IPS-18a (cell line): Measurements from ENCODE around the gene NKAIN1.
"Not testable (repeated sequence)": the region's sequence is repeated elsewhere in the genome, so short reads cannot be mapped to it uniquely, and the experiment has no call there.

Source experiments
- H3K27ac ChIP-seq: one replicate; pipeline ENCODE4 v1.5.1; 2013; ENCODE audit warnings: low read length
- H3K27me3 ChIP-seq: one replicate; pipeline ENCODE4 v1.6.1; 2013; ENCODE audit warnings: mild to moderate bottlenecking, low read length; ENCODE audit not compliant: control insufficient read depth, insufficient read depth
- H3K36me3 ChIP-seq: one replicate; pipeline ENCODE4 v1.6.1; 2013; ENCODE audit warnings: low read depth, low read length; ENCODE audit not compliant: control insufficient read depth
- H3K4me1 ChIP-seq: one replicate; pipeline ENCODE4 v1.6.1; 2013; ENCODE audit warnings: low read depth, low read length; ENCODE audit not compliant: control insufficient read depth
- H3K4me3 ChIP-seq: one replicate; pipeline ENCODE4 v1.5.1; 2013; ENCODE audit warnings: low read length
- H3K9ac ChIP-seq: one replicate; pipeline ENCODE4 v1.6.1; 2013; ENCODE audit warnings: mild to moderate bottlenecking, low read length, moderate library complexity
- H3K9me3 ChIP-seq: one replicate; pipeline ENCODE4 v1.6.1; 2013; ENCODE audit warnings: low read depth, low read length; ENCODE audit not compliant: control insufficient read depth

Gene NKAIN1

DNA sequence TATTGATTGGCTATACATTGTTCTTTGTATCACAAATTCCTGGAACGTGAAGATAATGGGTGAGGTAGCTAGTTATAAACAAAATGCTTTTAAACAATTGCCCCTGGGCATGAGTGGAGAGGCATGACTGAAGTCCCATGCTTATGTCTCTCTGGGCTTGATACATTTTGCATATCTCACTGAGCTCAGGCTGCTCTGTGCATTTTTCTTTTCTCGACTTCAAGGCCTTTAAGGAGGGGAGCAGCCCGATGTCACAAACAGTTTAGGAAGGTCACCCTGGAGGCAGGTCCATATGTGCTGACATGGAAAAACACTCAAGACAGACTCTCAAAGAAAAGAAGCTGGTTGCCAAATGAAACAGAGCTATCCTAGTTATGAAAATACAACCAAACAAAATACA lies 94.0 kb downstream of the NKAIN1 start:
- Histone ChIP-seq H3K9ac (no peak overlapping the region), H3K36me3 (no peaks in the 10 kb centered on the region), H3K27me3 (no peaks in the 10 kb centered on the region), H3K4me3 (no peak overlapping the region), H3K4me1 (no peaks in the 10 kb centered on the region), H3K27ac (no peak overlapping the region), H3K9me3 (no peaks in the 10 kb centered on the region)

DNA sequence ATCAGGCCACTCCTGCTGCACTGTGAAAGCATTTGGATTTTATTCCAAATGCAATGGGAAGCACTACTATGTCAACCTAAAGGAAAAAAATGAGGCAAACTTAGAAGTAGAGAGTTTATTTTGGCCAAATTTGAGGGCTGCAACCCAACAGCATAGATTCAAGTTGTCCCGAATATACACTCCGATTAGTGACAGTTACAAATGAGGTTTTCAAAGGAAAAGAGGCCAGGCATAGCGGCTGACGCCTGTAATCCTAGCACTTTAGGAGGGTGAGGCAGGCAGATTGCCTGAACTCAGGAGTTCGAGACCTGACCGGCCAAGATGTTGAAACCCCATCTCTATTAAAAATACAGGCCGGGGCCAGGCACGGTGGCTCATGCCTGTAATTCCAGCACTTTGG lies 95.2 kb downstream of the NKAIN1 start:
- no peaks in the 10 kb centered on the region for H3K27me3 ChIP-seq
- no peaks in the 10 kb centered on the region for H3K36me3 ChIP-seq
- no peak overlapping the region for H3K27ac ChIP-seq
- no peak overlapping the region for H3K4me3 ChIP-seq
- H3K9me3 ChIP-seq = no peaks in the 10 kb centered on the region
- no peak overlapping the region for H3K9ac ChIP-seq
- no peaks in the 10 kb centered on the region for H3K4me1 ChIP-seq

DNA sequence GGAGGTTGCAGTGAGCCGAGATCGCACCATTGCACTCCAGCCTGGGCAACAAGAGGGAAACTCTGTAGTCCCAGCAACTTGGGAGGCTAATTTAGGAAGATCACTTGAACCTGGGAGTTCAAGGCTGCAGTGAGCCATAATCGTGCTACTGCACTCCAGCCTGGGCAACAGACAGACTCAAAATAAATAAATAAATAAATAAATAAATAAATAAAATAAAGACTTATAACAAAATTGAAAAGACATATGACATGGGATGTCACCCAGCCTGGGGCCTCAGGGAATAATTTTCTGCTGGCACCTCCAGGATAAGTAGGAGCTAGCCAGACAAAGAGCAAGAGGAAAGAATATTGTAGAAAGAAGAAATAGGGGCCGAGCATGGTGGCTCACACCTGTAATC lies 96.2 kb downstream of the NKAIN1 start:
- no peaks in the 10 kb centered on the region for H3K36me3 ChIP-seq
- H3K9ac ChIP-seq = no peak overlapping the region
- H3K4me1 ChIP-seq = no peaks in the 10 kb centered on the region
- no peak overlapping the region for H3K27ac ChIP-seq
- H3K9me3 ChIP-seq = no peaks in the 10 kb centered on the region
- H3K27me3 ChIP-seq = no peaks in the 10 kb centered on the region
- H3K4me3 ChIP-seq = no peak overlapping the region

GRCh38 chr1:31142406-31142805 lies 97.3 kb downstream of the NKAIN1 start:
- Histone ChIP-seq H3K36me3 (no peaks in the 10 kb centered on the region), H3K9ac (no peak overlapping the region)

GRCh38 chr1:31140299-31140698 lies 99.4 kb downstream of the NKAIN1 start:
- Histone ChIP-seq H3K4me1 (no peaks in the 10 kb centered on the region), H3K27me3 (no peaks in the 10 kb centered on the region), H3K9ac (no peak overlapping the region), H3K36me3 (no peaks in the 10 kb centered on the region), H3K27ac (no peak overlapping the region), H3K4me3 (no peak overlapping the region), H3K9me3 (no peaks in the 10 kb centered on the region)

More at GRCh38 chr1:31142406-31142805, 97.3 kb downstream of the NKAIN1 start:
- Histone ChIP-seq H3K27me3 (no peaks in the 10 kb centered on the region), H3K4me1 (no peaks in the 10 kb centered on the region), H3K27ac (no peak overlapping the region), H3K4me3 (no peak overlapping the region), H3K9me3 (no peaks in the 10 kb centered on the region)

- not testable (repeated sequence) for H3K36me3 ChIP-seq, H3K27ac ChIP-seq
These were observed 100.7 kb downstream of the NKAIN1 start for GRCh38 chr1:31138797-31139521.

DNA sequence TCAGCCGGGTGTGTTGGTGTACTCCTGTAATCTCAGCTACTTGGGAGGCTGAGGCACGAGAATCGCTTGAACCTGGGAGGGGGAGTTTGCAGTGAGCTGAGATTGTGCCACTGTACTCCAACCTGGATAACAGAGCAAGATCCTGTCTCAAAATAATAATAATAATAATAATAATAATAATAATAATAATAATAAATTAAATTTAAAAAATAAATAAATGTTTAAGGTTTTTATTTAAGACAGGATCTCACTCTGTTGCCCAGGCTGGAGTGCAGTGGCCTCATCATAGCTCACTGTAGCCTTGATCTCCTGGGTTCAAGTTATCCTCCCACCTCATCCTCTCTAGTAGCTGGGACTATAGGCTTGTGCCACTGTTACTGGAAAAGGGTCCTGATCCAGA lies 101.8 kb downstream of the NKAIN1 start:
- H3K9me3 ChIP-seq, H3K4me1 ChIP-seq, H3K36me3 ChIP-seq, H3K9ac ChIP-seq, H3K4me3 ChIP-seq, H3K27ac ChIP-seq, H3K27me3 ChIP-seq: not testable (repeated sequence)

More at GRCh38 chr1:31138797-31139521, 100.7 kb downstream of the NKAIN1 start:
- not testable (repeated sequence) for H3K4me1 ChIP-seq, H3K4me3 ChIP-seq, H3K27me3 ChIP-seq, H3K9ac ChIP-seq, H3K9me3 ChIP-seq

- no peaks in the 10 kb centered on the region for H3K9me3 ChIP-seq
- no peak overlapping the region for H3K4me3 ChIP-seq
- no peaks in the 10 kb centered on the region for H3K4me1 ChIP-seq
- H3K9ac ChIP-seq = no peak overlapping the region
- no peaks in the 10 kb centered on the region for H3K27me3 ChIP-seq
- H3K27ac ChIP-seq = no peak overlapping the region
- H3K36me3 ChIP-seq = no peaks in the 10 kb centered on the region
These were observed 103.6 kb downstream of the NKAIN1 start for GRCh38 chr1:31135973-31136600.

DNA sequence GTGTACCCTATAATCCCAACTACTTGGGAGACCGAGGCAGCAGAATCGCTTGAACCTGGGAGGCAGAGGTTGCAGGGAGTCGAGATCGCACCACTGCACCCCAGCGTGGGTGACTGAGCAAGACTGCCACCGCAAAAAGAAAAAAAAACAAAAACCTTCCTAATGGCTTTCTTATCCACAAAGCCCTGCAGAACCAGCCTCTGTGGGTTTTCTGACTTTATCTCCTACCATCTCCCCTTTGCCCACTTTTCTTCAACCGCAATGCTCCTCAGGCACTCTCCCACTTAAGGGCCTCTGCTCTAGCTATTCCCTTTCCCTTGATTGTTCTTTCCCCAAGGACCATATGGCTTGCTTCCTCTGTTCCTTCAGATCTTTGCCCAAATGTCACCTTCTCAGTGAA lies 106.3 kb downstream of the NKAIN1 start:
- H3K4me3 ChIP-seq = no peak overlapping the region
- H3K9me3 ChIP-seq = no peaks in the 10 kb centered on the region
- H3K9ac ChIP-seq = no peak overlapping the region
- H3K27me3 ChIP-seq = no peaks in the 10 kb centered on the region
- no peak overlapping the region for H3K27ac ChIP-seq
- no peaks in the 10 kb centered on the region for H3K4me1 ChIP-seq
- H3K36me3 ChIP-seq = no peaks in the 10 kb centered on the region
